ENCODE data around the gene ACTG1. TPM values are rescaled to one million over a fixed set of nuclear protein-coding genes. Genes with fewer than 3 reads are reported as not detected.

The ACTG1 gene
- total and polyA plus RNA-seq, 2 of the 13 experiments (the other 11 are each of a cell fraction or from before 2014, with no cell fraction given): 973 to 1,138 TPM

DNA sequence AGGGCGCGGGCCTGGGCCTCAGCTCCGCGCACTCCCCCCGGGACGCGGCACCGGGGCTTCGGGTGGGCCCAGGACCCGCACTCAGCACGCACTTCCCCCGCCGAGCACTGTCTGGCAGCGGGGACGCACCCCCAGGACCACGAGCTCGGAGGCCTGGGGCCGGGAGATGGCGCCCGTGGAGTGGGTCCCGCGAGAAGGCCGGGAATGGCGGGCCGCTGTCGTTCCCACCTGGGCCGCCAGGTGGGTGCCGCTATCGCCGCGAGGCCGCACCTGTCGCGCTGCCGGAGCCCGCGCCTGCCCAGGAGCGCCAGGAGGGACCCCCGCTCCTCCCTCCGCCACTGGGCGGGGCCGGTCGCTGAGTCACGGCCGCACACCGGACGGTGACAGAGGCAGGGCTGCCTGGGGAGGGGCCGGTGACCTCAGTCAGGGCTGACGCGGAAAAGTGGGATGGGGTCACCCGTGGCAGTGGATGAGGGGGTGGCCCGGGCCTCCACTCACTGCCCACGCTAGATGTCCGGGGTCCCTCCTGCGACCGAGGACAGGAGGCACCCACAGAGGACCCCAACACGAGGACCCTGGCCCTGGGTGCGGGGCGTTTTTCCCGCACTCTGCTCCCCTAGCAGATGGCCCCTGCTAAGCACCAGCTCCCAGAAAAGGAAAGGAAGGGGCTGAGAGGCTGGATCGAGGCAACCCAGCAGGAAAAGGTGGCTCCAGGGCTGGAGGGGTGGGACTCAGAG, 6.9 kb upstream of the ACTG1 start (continued):
- TF ChIP-seq, protein P1, sequence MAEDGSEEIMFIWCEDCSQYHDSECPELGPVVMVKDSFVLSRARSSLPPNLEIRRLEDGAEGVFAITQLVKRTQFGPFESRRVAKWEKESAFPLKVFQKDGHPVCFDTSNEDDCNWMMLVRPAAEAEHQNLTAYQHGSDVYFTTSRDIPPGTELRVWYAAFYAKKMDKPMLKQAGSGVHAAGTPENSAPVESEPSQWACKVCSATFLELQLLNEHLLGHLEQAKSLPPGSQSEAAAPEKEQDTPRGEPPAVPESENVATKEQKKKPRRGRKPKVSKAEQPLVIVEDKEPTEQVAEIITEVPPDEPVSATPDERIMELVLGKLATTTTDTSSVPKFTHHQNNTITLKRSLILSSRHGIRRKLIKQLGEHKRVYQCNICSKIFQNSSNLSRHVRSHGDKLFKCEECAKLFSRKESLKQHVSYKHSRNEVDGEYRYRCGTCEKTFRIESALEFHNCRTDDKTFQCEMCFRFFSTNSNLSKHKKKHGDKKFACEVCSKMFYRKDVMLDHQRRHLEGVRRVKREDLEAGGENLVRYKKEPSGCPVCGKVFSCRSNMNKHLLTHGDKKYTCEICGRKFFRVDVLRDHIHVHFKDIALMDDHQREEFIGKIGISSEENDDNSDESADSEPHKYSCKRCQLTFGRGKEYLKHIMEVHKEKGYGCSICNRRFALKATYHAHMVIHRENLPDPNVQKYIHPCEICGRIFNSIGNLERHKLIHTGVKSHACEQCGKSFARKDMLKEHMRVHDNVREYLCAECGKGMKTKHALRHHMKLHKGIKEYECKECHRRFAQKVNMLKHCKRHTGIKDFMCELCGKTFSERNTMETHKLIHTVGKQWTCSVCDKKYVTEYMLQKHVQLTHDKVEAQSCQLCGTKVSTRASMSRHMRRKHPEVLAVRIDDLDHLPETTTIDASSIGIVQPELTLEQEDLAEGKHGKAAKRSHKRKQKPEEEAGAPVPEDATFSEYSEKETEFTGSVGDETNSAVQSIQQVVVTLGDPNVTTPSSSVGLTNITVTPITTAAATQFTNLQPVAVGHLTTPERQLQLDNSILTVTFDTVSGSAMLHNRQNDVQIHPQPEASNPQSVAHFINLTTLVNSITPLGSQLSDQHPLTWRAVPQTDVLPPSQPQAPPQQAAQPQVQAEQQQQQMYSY (CRISPR knock-in tag; IDR thresholded peaks at IDR 0.05): no peak
- TF ChIP-seq NFE2L2 (IDR thresholded peaks at IDR 0.05; ENCODE audit: low read length) (no peak), SOX6 (IDR thresholded peaks at IDR 0.05) (no peak), SOX6 (CRISPR knock-in tag; IDR thresholded peaks at IDR 0.05) (peak; percentile 17; the same call in 1 of the 2 replicates), GABPB1 (CRISPR knock-in tag; IDR thresholded peaks at IDR 0.05) (peak; percentile 59; the same call in 1 of the 2 replicates), FOXJ3 (CRISPR knock-in tag; IDR thresholded peaks at IDR 0.05; ENCODE audit: borderline replicate concordance) (no peak), HDAC2 (CRISPR knock-in tag; IDR thresholded peaks at IDR 0.05) (peak; percentile 51), ZNF207 (IDR thresholded peaks at IDR 0.05; ENCODE audit: borderline replicate concordance) (no peak), NFKBIZ (CRISPR knock-in tag; IDR thresholded peaks at IDR 0.05) (no peak)
- TF ChIP-seq, protein P2, sequence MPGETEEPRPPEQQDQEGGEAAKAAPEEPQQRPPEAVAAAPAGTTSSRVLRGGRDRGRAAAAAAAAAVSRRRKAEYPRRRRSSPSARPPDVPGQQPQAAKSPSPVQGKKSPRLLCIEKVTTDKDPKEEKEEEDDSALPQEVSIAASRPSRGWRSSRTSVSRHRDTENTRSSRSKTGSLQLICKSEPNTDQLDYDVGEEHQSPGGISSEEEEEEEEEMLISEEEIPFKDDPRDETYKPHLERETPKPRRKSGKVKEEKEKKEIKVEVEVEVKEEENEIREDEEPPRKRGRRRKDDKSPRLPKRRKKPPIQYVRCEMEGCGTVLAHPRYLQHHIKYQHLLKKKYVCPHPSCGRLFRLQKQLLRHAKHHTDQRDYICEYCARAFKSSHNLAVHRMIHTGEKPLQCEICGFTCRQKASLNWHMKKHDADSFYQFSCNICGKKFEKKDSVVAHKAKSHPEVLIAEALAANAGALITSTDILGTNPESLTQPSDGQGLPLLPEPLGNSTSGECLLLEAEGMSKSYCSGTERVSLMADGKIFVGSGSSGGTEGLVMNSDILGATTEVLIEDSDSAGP (CRISPR knock-in tag; IDR thresholded peaks at IDR 0.05; ENCODE audit: borderline replicate concordance): peak; percentile 24; the same call in 1 of the 2 replicates
- TF ChIP-seq, protein P3, sequence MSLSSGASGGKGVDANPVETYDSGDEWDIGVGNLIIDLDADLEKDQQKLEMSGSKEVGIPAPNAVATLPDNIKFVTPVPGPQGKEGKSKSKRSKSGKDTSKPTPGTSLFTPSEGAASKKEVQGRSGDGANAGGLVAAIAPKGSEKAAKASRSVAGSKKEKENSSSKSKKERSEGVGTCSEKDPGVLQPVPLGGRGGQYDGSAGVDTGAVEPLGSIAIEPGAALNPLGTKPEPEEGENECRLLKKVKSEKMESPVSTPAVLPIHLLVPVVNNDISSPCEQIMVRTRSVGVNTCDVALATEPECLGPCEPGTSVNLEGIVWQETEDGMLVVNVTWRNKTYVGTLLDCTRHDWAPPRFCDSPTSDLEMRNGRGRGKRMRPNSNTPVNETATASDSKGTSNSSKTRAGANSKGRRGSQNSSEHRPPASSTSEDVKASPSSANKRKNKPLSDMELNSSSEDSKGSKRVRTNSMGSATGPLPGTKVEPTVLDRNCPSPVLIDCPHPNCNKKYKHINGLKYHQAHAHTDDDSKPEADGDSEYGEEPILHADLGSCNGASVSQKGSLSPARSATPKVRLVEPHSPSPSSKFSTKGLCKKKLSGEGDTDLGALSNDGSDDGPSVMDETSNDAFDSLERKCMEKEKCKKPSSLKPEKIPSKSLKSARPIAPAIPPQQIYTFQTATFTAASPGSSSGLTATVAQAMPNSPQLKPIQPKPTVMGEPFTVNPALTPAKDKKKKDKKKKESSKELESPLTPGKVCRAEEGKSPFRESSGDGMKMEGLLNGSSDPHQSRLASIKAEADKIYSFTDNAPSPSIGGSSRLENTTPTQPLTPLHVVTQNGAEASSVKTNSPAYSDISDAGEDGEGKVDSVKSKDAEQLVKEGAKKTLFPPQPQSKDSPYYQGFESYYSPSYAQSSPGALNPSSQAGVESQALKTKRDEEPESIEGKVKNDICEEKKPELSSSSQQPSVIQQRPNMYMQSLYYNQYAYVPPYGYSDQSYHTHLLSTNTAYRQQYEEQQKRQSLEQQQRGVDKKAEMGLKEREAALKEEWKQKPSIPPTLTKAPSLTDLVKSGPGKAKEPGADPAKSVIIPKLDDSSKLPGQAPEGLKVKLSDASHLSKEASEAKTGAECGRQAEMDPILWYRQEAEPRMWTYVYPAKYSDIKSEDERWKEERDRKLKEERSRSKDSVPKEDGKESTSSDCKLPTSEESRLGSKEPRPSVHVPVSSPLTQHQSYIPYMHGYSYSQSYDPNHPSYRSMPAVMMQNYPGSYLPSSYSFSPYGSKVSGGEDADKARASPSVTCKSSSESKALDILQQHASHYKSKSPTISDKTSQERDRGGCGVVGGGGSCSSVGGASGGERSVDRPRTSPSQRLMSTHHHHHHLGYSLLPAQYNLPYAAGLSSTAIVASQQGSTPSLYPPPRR (CRISPR knock-in tag; IDR thresholded peaks at IDR 0.05; ENCODE audit: borderline replicate concordance): 0 out of 2 replicates have a peak, but pooled peaks have one; percentile 25
- TF ChIP-seq, protein P4, sequence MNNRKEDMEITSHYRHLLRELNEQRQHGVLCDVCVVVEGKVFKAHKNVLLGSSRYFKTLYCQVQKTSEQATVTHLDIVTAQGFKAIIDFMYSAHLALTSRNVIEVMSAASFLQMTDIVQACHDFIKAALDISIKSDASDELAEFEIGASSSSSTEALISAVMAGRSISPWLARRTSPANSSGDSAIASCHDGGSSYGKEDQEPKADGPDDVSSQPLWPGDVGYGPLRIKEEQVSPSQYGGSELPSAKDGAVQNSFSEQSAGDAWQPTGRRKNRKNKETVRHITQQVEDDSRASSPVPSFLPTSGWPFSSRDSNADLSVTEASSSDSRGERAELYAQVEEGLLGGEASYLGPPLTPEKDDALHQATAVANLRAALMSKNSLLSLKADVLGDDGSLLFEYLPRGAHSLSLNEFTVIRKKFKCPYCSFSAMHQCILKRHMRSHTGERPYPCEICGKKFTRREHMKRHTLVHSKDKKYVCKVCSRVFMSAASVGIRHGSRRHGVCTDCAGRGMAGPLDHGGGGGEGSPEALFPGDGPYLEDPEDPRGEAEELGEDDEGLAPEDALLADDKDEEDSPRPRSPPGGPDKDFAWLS (CRISPR knock-in tag; IDR thresholded peaks at IDR 0.05; ENCODE audit: borderline replicate concordance): peak; percentile 84; the same call in 1 of the 2 replicates
- TF ChIP-seq, protein P5, sequence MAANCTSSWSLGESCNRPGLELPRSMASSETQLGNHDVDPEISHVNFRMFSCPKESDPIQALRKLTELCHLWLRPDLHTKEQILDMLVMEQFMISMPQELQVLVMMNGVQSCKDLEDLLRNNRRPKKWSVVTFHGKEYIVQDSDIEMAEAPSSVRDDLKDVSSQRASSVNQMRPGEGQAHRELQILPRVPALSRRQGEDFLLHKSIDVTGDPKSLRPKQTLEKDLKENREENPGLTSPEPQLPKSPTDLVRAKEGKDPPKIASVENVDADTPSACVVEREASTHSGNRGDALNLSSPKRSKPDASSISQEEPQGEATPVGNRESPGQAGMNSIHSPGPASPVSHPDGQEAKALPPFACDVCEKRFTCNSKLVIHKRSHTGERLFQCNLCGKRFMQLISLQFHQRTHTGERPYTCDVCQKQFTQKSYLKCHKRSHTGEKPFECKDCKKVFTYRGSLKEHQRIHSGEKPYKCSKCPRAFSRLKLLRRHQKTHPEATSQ (CRISPR knock-in tag; IDR thresholded peaks at IDR 0.05; ENCODE audit: borderline replicate concordance): no peak
